ENCODE results near the gene CFAP70. TPM values are rescaled to one million over a fixed set of nuclear protein-coding genes. Genes with fewer than 3 reads are reported as not detected.
"Not testable (repeated sequence)": the region's sequence is repeated elsewhere in the genome, so short reads cannot be mapped to it uniquely, and the experiment has no call there.

CFAP70 gene
- total RNA-seq, 4 donors from 2014 or later: 0.94 to 7.0 (median 1.8) TPM

GRCh38 chr10:73404690-73405089 is 46.0 kb upstream of the CFAP70 start:
- no peak overlapping the region for H3K4me3 ChIP-seq (ENCODE audit: low read depth, poor library complexity, severe bottlenecking)
- 92 to 95% methylated on average over 9 of the region's 9 CpGs for WGBS, 2 donors
- intact Hi-C loops (cut with DNase I; ENCODE audit: low total_unique reads): no loop called here
- no peak for TF ChIP-seq CTCF (IDR thresholded peaks at IDR 0.05)
- no peak for DNase-seq (ENCODE audit: low spot score in 2 of 2)

GRCh38 chr10:73401636-73402035 is 43.0 kb upstream of the CFAP70 start:
- 96 to 99% methylated on average over 6 of the region's 6 CpGs for WGBS, 2 donors
- no peak overlapping the region for H3K4me3 ChIP-seq (ENCODE audit: low read depth, poor library complexity, severe bottlenecking)
- TF ChIP-seq CTCF (IDR thresholded peaks at IDR 0.05) (no peak), POLR2A (IDR thresholded peaks at IDR 0.05) (no peak)
- intact Hi-C loops (cut with DNase I; ENCODE audit: low total_unique reads): no loop called here
- DNase-seq (ENCODE audit: low spot score in 2 of 2): no peak

- DNase-seq (ENCODE audit: low spot score in 2 of 2): no peak
- 85 to 88% methylated on average over 4 of the region's 4 CpGs for WGBS, 2 donors
- intact Hi-C loops (cut with DNase I; ENCODE audit: low total_unique reads): no loop called here
- no peak for TF ChIP-seq CTCF (IDR thresholded peaks at IDR 0.05)
- no peak for TF ChIP-seq POLR2A (IDR thresholded peaks at IDR 0.05)
- no peak overlapping the region for H3K4me3 ChIP-seq (ENCODE audit: low read depth, poor library complexity, severe bottlenecking)
Measured at GRCh38 chr10:73399063-73399462, 40.4 kb upstream of the CFAP70 start.

GRCh38 chr10:73398024-73398423 is 39.4 kb upstream of the CFAP70 start:
- no peak overlapping the region for H3K4me3 ChIP-seq (ENCODE audit: low read depth, poor library complexity, severe bottlenecking)
- DNase-seq (ENCODE audit: low spot score in 2 of 2): no peak
- 95 to 99% methylated on average over 6 of the region's 6 CpGs for WGBS, 2 donors
- intact Hi-C loops (cut with DNase I; ENCODE audit: low total_unique reads): no loop called here
- no peak for TF ChIP-seq CTCF (IDR thresholded peaks at IDR 0.05)
- TF ChIP-seq POLR2A (IDR thresholded peaks at IDR 0.05): no peak

GRCh38 chr10:73394325-73394724 is 35.7 kb upstream of the CFAP70 start:
- DNase-seq (ENCODE audit: low spot score in 2 of 2); H3K4me3 ChIP-seq (ENCODE audit: low read depth, poor library complexity, severe bottlenecking); intact Hi-C loops (cut with DNase I; ENCODE audit: low total_unique reads): not testable (repeated sequence)
- 99 to 100% methylated on average over 3 of the region's 4 CpGs for WGBS, 2 donors

DNA sequence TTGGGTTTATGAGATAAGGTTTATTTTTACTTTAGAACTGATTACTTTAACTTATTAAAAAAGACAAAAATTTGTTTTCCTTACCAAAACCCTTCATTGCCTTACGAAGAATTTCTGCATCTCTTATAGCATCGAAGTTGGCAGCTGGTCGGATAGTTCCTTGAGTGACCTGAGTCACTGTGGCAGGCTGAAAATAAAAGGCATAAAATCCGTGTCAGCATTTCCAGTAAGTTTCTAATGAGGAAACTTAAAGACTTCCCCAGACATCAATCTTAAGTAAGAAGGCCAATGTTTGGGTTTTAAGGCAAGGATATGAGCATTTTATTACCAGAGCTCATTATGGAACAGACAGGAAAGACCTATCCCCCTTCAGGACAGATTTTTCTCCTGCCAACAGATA is 29.6 kb upstream of the CFAP70 start:
- DNase-seq (ENCODE audit: low spot score in 2 of 2): no peak
- WGBS, 2 donors: 90 to 93% methylated on average over 4 of the region's 4 CpGs
- no peak for TF ChIP-seq POLR2A (IDR thresholded peaks at IDR 0.05)
- no peak for TF ChIP-seq CTCF (IDR thresholded peaks at IDR 0.05)
- intact Hi-C loops (cut with DNase I; ENCODE audit: low total_unique reads): no loop called here
- no peak overlapping the region for H3K4me3 ChIP-seq (ENCODE audit: low read depth, poor library complexity, severe bottlenecking)
